ENCODE measurements around the gene PCGF3.

DNA sequence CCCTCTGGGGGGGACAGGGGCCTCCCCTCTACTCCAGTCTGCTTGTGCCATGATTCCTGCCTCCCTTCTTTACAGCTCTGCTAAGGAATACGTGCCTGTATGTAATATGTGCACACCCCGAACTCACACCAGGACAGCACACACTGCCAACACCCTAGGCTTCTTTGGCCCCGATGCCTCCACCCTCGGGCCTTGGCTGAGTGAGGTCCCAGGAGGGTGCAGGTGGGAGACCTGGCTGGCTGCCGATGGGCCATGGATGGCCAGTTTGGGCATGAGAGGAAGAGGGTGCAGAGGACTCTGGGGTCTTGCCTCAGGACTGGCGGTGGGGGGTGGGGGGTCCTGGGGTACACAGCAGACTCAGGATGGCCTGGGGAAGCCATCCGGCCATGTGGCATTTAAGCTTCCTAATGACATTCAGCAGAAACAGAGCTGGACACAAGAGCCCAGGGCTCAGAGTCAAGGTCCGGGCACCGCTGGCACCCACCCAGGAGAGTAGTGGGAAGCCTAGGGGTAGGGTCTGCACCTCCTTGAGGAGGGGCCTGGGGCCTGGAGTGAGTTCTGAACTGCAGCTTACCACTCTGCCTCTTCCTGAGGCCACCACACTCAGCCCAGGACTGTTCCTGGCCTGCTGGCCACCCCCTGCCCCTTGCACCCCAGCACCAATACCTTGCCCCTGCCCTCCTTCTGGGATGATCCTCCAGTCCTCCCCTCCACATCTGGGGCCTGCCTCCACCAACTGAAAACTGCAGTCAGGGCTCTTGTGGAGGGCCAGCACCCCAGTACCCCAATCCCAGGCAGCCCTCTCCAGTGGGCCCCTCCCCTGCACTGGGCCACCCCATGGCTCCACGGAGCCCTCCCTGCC is 2.1 kb upstream of the PCGF3 start:
- TF ChIP-seq, protein P1, sequence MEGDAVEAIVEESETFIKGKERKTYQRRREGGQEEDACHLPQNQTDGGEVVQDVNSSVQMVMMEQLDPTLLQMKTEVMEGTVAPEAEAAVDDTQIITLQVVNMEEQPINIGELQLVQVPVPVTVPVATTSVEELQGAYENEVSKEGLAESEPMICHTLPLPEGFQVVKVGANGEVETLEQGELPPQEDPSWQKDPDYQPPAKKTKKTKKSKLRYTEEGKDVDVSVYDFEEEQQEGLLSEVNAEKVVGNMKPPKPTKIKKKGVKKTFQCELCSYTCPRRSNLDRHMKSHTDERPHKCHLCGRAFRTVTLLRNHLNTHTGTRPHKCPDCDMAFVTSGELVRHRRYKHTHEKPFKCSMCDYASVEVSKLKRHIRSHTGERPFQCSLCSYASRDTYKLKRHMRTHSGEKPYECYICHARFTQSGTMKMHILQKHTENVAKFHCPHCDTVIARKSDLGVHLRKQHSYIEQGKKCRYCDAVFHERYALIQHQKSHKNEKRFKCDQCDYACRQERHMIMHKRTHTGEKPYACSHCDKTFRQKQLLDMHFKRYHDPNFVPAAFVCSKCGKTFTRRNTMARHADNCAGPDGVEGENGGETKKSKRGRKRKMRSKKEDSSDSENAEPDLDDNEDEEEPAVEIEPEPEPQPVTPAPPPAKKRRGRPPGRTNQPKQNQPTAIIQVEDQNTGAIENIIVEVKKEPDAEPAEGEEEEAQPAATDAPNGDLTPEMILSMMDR (conservative IDR thresholded peaks at IDR 0.05 in 1 of 2, IDR thresholded peaks at IDR 0.05 in 1 of 2; ENCODE audit: extremely low read depth in 1 of 2, insufficient read depth in 1 of 2, low read depth in 1 of 2, low read length in 2 of 2), result no peak
- TF ChIP-seq EZH2 (IDR thresholded peaks at IDR 0.05; ENCODE audit: borderline replicate concordance, low read length), result no peak
